ENCODE measurements around the gene PCDHA12. TPM values are rescaled to one million over a fixed set of nuclear protein-coding genes. Genes with fewer than 3 reads are reported as not detected.
"Not testable (repeated sequence)": the region's sequence is repeated elsewhere in the genome, so short reads cannot be mapped to it uniquely, and the experiment has no call there.

PCDHA12 gene, protein sequence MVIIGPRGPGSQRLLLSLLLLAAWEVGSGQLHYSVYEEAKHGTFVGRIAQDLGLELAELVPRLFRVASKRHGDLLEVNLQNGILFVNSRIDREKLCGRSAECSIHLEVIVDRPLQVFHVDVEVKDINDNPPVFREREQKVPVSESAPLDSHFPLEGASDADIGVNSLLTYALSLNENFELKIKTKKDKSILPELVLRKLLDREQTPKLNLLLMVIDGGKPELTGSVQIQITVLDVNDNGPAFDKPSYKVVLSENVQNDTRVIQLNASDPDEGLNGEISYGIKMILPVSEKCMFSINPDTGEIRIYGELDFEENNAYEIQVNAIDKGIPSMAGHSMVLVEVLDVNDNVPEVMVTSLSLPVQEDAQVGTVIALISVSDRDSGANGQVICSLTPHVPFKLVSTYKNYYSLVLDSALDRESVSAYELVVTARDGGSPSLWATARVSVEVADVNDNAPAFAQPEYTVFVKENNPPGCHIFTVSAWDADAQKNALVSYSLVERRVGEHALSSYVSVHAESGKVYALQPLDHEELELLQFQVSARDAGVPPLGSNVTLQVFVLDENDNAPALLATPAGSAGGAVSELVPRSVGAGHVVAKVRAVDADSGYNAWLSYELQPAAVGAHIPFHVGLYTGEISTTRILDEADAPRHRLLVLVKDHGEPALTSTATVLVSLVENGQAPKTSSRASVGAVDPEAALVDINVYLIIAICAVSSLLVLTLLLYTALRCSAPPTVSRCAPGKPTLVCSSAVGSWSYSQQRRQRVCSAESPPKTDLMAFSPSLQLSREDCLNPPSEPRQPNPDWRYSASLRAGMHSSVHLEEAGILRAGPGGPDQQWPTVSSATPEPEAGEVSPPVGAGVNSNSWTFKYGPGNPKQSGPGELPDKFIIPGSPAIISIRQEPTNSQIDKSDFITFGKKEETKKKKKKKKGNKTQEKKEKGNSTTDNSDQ
- not detected in 2 replicates for total RNA-seq (2014; rRNA removed; shearing (Covaris generic))

- Histone ChIP-seq H3K4me1 (replicated peaks) (no peaks in the 10 kb centered on the region), H3K9me3 (replicated peaks) (peaks cover 27% of the 10 kb centered on the region), H3K27me3 (replicated peaks) (no peaks in the 10 kb centered on the region), H3K36me3 (no peaks in the 10 kb centered on the region), H3K27ac (no peak within 1 kb of the TSS), H3K4me3 (no peak within 1 kb of the TSS)
- DNase-seq (ENCODE audit: low read depth in 1 of 2, low spot score in 2 of 2): no peak
Observed at GRCh38 chr5:140875085-140876065, at the start of gene PCDHA12. PCDHA12 (plus strand) TSS chr5:140875308; CDS start chr5:140875473, 165 bp downstream.

GRCh38 chr5:140827704-140828361 lies 47.3 kb upstream of the PCDHA12 start, which contains the start of gene PCDHA6:
PCDHA6 (plus strand) TSS chr5:140827960; CDS start chr5:140828092, 132 bp downstream.
- Histone ChIP-seq H3K4me1 (replicated peaks) (no peaks in the 10 kb centered on the region), H3K9me3 (replicated peaks) (peaks cover 5% of the 10 kb centered on the region; the same call in 1 of the 2 replicates), H3K27ac (no peak within 1 kb of the TSS), H3K27me3 (replicated peaks) (no peaks in the 10 kb centered on the region), H3K4me3 (no peak within 1 kb of the TSS), H3K36me3 (no peaks in the 10 kb centered on the region)
- DNase-seq (ENCODE audit: low read depth in 1 of 2, low spot score in 2 of 2): no peak

GRCh38 chr5:140828362-140828737 lies 46.8 kb upstream of the PCDHA12 start:
- Histone ChIP-seq H3K4me1 (replicated peaks) (no peaks in the 10 kb centered on the region), H3K27me3 (replicated peaks) (no peaks in the 10 kb centered on the region), H3K9me3 (replicated peaks) (peaks cover 5% of the 10 kb centered on the region; the same call in 1 of the 2 replicates), H3K36me3 (no peaks in the 10 kb centered on the region), H3K4me3 (no peak overlapping the region), H3K27ac (no peak overlapping the region)
- DNase-seq (ENCODE audit: low read depth in 1 of 2, low spot score in 2 of 2): no peak

DNA sequence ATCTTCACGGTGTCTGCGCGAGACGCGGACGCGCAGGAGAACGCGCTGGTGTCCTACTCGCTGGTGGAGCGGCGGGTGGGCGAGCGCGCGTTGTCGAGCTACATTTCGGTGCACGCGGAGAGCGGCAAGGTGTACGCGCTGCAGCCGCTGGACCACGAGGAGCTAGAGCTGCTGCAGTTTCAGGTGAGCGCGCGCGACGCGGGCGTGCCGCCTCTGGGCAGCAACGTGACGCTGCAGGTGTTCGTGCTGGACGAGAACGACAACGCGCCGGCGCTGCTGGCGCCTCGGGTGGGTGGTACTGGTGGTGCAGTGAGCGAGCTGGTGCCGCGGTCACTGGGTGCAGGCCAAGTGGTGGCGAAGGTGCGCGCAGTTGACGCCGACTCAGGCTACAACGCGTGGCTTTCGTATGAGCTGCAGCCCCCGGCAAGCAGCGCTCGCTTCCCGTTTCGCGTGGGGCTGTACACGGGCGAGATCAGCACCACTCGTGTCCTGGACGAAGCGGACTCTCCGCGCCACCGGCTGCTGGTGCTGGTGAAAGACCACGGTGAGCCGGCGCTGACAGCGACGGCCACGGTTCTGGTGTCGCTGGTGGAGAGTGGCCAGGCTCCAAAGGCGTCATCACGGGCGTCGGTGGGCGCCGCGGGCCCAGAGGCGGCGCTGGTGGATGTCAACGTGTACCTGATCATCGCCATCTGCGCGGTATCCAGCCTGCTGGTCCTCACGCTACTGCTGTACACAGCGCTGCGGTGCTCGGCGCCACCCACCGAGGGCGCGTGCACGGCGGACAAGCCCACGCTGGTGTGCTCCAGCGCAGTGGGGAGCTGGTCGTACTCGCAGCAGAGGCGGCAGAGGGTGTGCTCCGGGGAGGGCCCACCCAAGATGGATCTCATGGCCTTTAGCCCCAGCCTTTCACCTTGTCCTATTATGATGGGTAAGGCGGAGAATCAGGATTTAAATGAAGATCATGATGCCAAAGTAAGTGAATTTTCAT lies 45.3 kb upstream of the PCDHA12 start:
- H3K9me3 ChIP-seq (replicated peaks); H3K36me3 ChIP-seq; H3K27me3 ChIP-seq (replicated peaks); H3K4me3 ChIP-seq; DNase-seq (ENCODE audit: low read depth in 1 of 2, low spot score in 2 of 2); H3K4me1 ChIP-seq (replicated peaks); H3K27ac ChIP-seq: not testable (repeated sequence)

- Histone ChIP-seq H3K27ac (no peak within 1 kb of the TSS), H3K9me3 (replicated peaks) (peaks cover 8% of the 10 kb centered on the region), H3K27me3 (replicated peaks) (no peaks in the 10 kb centered on the region), H3K4me3 (no peak within 1 kb of the TSS), H3K4me1 (replicated peaks) (no peaks in the 10 kb centered on the region), H3K36me3 (no peaks in the 10 kb centered on the region)
- DNase-seq (ENCODE audit: low read depth in 1 of 2, low spot score in 2 of 2): no peak
Observed at GRCh38 chr5:140833993-140834392, 41.1 kb upstream of the PCDHA12 start, which contains the start of gene PCDHA7. PCDHA7 (plus strand) TSS chr5:140834269; CDS start chr5:140834384, 115 bp downstream.

DNA sequence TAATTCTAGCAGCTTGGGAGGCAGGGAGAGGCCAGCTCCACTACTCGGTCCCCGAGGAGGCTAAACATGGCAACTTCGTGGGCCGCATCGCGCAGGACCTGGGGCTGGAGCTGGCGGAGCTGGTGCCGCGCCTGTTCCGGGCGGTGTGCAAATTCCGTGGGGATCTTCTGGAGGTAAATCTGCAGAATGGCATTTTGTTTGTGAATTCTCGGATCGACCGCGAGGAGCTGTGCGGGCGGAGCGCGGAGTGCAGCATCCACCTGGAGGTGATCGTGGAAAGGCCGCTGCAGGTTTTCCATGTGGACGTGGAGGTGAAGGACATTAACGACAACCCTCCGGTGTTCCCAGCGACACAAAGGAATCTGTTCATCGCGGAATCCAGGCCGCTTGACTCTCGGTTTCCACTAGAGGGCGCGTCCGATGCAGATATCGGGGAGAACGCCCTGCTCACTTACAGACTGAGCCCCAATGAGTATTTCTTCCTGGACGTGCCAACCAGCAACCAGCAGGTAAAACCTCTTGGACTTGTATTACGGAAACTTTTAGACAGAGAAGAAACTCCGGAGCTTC lies 40.6 kb upstream of the PCDHA12 start:
- not testable (repeated sequence) for DNase-seq (ENCODE audit: low read depth in 1 of 2, low spot score in 2 of 2); H3K27me3 ChIP-seq (replicated peaks); H3K36me3 ChIP-seq; H3K27ac ChIP-seq; H3K4me3 ChIP-seq; H3K9me3 ChIP-seq (replicated peaks); H3K4me1 ChIP-seq (replicated peaks)

- H3K27me3 ChIP-seq (replicated peaks): no peaks in the 10 kb centered on the region
- H3K9me3 ChIP-seq (replicated peaks): peaks cover 5% of the 10 kb centered on the region
- no peak for DNase-seq (ENCODE audit: low read depth in 1 of 2, low spot score in 2 of 2)
- H3K4me1 ChIP-seq (replicated peaks): no peaks in the 10 kb centered on the region
- no peak overlapping the region for H3K27ac ChIP-seq
- H3K4me3 ChIP-seq: no peak overlapping the region
- H3K36me3 ChIP-seq: no peaks in the 10 kb centered on the region
Observed at GRCh38 chr5:140835622-140836510, 39.2 kb upstream of the PCDHA12 start.

DNA sequence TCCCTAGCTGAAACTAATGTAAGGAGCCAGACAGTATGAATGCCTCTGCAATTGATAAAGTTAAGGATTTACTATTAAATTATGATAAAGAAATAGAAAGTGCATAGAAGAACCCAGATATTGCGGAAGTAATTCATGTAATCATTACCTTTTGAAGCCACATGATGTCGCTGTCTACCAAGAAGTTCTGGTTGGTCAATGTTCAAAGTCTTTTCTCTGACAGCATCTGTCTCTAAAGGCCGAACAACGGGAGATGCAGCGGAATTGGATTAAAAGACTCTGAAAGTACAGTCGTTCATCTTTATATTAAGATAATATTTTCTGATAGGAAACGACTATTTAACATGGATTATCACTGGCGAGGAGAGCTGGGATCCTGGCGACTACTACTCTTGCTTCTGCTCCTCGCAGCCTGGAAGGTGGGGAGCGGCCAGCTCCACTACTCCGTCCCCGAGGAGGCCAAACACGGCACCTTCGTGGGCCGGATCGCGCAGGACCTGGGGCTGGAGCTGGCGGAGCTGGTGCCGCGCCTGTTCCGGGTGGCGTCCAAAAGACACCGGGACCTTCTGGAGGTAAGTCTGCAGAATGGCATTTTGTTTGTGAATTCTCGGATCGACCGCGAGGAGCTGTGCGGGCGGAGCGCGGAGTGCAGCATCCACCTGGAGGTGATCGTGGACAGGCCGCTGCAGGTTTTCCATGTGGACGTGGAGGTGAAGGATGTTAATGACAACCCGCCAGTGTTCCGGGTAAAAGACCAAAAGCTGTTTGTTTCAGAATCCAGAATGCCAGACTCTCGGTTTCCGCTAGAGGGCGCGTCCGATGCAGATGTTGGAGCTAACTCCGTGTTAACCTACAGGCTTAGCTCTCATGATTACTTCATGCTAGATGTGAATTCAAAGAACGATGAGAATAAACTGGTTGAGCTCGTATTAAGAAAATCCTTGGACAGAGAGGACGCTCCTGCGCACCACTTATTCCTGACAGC lies 33.8 kb upstream of the PCDHA12 start, which contains the start of gene PCDHA8:
TSS of gene PCDHA8 (plus strand) at position 210 of the 985 bp plus-strand sequence. CDS start at position 345, 135 bp downstream.
- Histone ChIP-seq H3K27me3 (replicated peaks) (no peaks in the 10 kb centered on the region), H3K36me3 (no peaks in the 10 kb centered on the region), H3K4me3 (no peak within 1 kb of the TSS), H3K9me3 (replicated peaks) (peaks cover 5% of the 10 kb centered on the region; the same call in 1 of the 2 replicates), H3K4me1 (replicated peaks) (no peaks in the 10 kb centered on the region), H3K27ac (no peak within 1 kb of the TSS)
- no peak for DNase-seq (ENCODE audit: low read depth in 1 of 2, low spot score in 2 of 2)

GRCh38 chr5:140842798-140843733 lies 32.0 kb upstream of the PCDHA12 start:
- H3K27ac ChIP-seq: no peak overlapping the region
- H3K36me3 ChIP-seq: no peaks in the 10 kb centered on the region
- no peak overlapping the region for H3K4me3 ChIP-seq
- no peak for DNase-seq (ENCODE audit: low read depth in 1 of 2, low spot score in 2 of 2)
- peaks cover 7% of the 10 kb centered on the region for H3K9me3 ChIP-seq (replicated peaks)
- no peaks in the 10 kb centered on the region for H3K4me1 ChIP-seq (replicated peaks)
- no peaks in the 10 kb centered on the region for H3K27me3 ChIP-seq (replicated peaks)
